Measurements from ENCODE around the gene KANK2. TPM values are rescaled to one million over a fixed set of nuclear protein-coding genes. Genes with fewer than 3 reads are reported as not detected.

The KANK2 gene
- total RNA-seq, 4 donors from 2014 or later, result 177 to 241 (median 222) TPM

DNA sequence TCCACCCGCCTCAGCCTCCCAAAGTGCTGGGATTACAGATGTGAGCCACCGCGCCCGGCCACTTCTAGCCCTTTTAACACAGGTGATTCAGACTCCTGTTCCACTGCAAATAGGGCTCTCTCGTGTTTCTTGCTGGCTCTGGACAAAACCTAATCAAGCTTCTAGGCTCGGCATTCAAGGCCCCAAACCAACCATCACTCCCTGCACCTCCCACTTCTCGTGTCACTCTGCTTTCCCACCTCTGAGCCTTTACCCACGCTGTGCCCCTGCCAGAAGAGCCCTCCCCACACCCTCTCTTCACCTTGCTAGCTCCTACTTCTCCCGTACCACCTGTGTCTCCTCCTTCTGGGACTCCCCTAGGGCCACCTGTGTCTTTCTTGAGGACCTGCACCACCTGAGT lies 19.8 kb downstream of the KANK2 start:
- TF ChIP-seq POLR2A (IDR thresholded peaks at IDR 0.05), result no peak
- DNase-seq, result no peak
- Histone ChIP-seq H3K4me3 (replicated peaks in 1 of 3) (no peak overlapping the region), H3K4me1 (peaks cover 0 to 16% of the 10 kb centered on the region in 2 donors), H3K36me3 (peaks cover 48 to 57% of the 10 kb centered on the region in 2 donors), H3K27ac (no peak overlapping the region), H3K27me3 (no peaks in the 10 kb centered on the region), H3K9me3 (no peaks in the 10 kb centered on the region)
- intact Hi-C loops (cut with DNase I), result no loop called here
- WGBS, 2 donors, result 92 to 95% methylated on average over 9 of the region's 9 CpGs

DNA sequence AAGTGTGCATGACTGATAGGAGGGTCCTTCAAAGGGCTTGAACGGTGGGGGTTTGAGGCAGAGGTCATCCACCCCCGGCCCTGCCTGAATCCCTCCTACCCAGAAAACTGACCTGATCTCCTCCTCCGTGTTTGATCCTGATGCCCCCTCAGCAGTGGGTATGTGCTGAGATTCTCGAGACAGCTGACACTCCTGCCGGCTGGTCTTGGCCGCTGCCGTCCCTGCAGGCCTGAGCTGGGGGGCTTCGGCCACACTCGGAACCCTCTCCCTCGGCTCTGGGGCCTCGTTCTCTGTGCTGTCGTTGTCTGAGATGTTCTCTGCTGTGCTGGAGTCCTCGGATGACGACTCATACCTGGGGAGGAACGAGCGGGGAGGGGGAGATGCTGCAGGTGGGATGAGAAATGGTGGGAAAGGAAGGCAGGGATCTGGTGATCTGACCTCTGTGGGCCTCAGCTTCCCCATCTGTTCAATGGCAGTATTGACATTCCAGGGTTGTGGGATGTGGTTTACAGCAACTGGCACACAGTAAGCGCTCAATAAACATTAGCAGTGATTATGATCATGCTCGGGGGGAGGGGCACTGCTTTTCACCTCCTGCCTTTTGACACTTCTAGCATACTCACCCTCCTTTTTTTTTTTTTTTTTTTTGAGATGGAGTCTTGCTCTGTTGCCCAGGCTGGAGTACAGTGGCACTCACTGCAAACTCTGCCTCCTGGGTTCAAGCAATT lies 20.7 kb downstream of the KANK2 start:
- no peak for TF ChIP-seq POLR2A (IDR thresholded peaks at IDR 0.05)
- TF ChIP-seq, protein P1, sequence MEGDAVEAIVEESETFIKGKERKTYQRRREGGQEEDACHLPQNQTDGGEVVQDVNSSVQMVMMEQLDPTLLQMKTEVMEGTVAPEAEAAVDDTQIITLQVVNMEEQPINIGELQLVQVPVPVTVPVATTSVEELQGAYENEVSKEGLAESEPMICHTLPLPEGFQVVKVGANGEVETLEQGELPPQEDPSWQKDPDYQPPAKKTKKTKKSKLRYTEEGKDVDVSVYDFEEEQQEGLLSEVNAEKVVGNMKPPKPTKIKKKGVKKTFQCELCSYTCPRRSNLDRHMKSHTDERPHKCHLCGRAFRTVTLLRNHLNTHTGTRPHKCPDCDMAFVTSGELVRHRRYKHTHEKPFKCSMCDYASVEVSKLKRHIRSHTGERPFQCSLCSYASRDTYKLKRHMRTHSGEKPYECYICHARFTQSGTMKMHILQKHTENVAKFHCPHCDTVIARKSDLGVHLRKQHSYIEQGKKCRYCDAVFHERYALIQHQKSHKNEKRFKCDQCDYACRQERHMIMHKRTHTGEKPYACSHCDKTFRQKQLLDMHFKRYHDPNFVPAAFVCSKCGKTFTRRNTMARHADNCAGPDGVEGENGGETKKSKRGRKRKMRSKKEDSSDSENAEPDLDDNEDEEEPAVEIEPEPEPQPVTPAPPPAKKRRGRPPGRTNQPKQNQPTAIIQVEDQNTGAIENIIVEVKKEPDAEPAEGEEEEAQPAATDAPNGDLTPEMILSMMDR (IDR thresholded peaks at IDR 0.05), result no peak
- WGBS, 2 donors, result 95 to 96% methylated on average over 11 to 18 of the region's 18 CpGs
- Histone ChIP-seq H3K36me3 (peaks cover 52 to 63% of the 10 kb centered on the region in 2 donors), H3K9me3 (no peaks in the 10 kb centered on the region), H3K27me3 (no peaks in the 10 kb centered on the region), H3K27ac (no peak overlapping the region), H3K4me3 (replicated peaks in 1 of 3) (no peak overlapping the region), H3K4me1 (peaks cover 0 to 16% of the 10 kb centered on the region in 2 donors)
- intact Hi-C loops (cut with DNase I), result no loop called here
- DNase-seq, result no peak

DNA sequence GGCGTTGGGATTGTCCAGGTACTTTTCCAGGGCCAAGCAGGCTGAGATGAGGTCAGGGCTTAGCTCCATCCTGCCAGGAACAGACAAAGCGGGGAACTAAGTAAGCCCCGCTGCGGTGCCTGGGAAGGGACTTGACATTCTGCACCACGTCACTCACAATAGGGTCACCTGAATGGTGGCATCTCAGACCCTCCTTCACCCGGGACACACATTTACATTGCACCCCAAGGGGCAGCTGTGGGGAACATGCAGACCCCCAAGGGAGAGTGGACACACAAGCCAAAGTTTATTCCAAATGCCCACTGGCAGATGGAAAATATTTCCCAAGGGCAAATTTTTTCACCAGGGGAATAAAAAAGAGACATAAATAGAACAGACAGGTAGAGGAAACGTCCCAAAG lies 21.4 kb downstream of the KANK2 start:
- Histone ChIP-seq H3K27ac (no peak overlapping the region), H3K36me3 (peaks cover 58 to 69% of the 10 kb centered on the region in 2 donors), H3K4me3 (replicated peaks in 1 of 3) (no peak overlapping the region), H3K27me3 (no peaks in the 10 kb centered on the region), H3K9me3 (no peaks in the 10 kb centered on the region), H3K4me1 (peaks cover 0 to 16% of the 10 kb centered on the region in 2 donors)
- 87 to 90% methylated on average over 7 of the region's 7 CpGs for WGBS, 2 donors
- no peak for DNase-seq
- TF ChIP-seq, protein P1 (IDR thresholded peaks at IDR 0.05), result no peak
- TF ChIP-seq POLR2A (IDR thresholded peaks at IDR 0.05), result no peak
- intact Hi-C loops (cut with DNase I), result no loop called here

DNA sequence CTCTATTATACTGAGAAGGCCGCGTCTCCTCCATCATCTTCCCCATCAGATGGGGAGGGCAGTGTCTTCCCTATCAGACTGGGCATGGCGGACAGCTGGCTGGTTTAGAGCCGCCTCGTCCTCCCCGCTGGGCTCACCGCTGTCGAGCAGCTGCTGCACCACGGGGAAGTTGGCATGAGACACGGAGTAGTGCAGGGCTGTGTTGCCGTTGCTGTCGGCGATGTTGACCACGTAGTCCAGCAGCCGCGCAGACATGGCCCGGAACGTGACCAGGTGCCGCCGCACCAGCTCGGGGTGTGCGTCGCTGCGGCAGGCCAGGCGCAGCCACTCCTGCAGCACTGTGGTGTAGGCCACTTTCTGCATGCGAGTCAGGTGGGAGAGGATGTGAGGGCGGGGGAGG lies 23.0 kb downstream of the KANK2 start:
- TF ChIP-seq POLR2A (IDR thresholded peaks at IDR 0.05), result no peak
- TF ChIP-seq, protein P1 (IDR thresholded peaks at IDR 0.05), result no peak
- peaks cover 71 to 85% of the 10 kb centered on the region in 2 donors for H3K36me3 ChIP-seq
- WGBS, 2 donors, result 97 to 100% methylated on average over 1 to 17 of the region's 27 CpGs
- H3K9me3 ChIP-seq, result no peaks in the 10 kb centered on the region
- H3K4me1 ChIP-seq, result peaks cover 0 to 4% of the 10 kb centered on the region in 2 donors
- intact Hi-C loops (cut with DNase I), result no loop called here
- H3K27ac ChIP-seq, result no peak overlapping the region
- no peak for DNase-seq
- H3K4me3 ChIP-seq (replicated peaks in 1 of 3), result no peak overlapping the region
- H3K27me3 ChIP-seq, result no peaks in the 10 kb centered on the region

DNA sequence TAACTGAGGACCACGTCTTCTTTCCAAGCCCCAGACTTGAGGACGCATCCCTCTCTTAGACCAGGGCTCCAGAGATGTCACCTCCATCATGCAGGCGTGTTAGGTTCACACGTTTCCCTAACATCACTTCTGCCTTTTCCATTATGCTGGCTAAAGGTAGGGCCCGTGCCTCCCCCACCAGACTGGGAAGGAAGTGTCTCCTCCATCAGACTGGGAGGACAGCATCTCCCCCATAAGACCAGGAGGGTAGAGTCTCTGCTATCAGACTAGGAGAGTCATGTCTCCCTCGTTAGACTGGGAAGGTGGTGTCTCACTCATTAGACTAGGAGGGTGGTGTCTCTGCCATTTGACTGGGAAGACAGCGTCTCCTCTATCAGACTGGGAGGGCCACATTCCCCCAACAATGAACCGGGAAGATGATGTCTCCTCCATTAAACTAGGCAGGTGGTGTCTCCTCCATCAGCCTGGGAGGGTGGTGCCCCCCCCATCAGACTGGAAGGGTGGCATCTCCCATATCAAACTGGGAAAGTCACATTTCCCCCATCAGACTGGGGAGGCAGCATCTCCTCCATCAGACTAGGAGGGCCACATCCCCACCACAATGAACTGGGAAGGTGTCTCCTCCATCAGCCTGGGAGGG lies 23.7 kb downstream of the KANK2 start:
- intact Hi-C loops (cut with DNase I), result no loop called here
- Histone ChIP-seq H3K27ac (no peak overlapping the region), H3K27me3 (no peaks in the 10 kb centered on the region), H3K4me3 (replicated peaks in 1 of 3) (no peak overlapping the region), H3K36me3 (peaks cover 74 to 90% of the 10 kb centered on the region in 2 donors), H3K9me3 (no peaks in the 10 kb centered on the region), H3K4me1 (no peaks in the 10 kb centered on the region)
- TF ChIP-seq, protein P1 (IDR thresholded peaks at IDR 0.05), result no peak
- no peak for TF ChIP-seq POLR2A (IDR thresholded peaks at IDR 0.05)
- no peak for DNase-seq
- 81 to 94% methylated on average over 8 of the region's 8 CpGs for WGBS, 2 donors

Measured in thyroid gland (tissue), 4 donors.